ENCODE results near the gene KCTD4.

DNA sequence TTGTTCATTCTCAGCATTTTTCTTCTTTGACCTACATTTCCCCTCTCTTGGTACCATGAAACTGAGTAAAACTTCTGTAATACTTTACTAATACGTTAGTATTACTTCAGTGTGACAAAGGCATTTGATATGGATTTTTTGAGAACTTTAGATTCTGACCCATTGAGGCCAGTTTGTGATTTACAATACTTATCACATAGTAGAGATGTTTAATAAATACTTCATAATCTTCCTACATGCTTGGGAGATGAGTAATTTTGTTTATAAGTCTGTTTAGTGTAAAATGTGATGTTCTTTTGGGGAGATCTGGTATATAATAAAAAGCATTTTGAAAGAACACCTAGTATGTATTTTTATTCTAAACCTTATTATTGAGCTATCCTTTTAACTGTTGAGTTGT, 50.9 kb downstream of the KCTD4 start:
- TF ChIP-seq, protein P1, sequence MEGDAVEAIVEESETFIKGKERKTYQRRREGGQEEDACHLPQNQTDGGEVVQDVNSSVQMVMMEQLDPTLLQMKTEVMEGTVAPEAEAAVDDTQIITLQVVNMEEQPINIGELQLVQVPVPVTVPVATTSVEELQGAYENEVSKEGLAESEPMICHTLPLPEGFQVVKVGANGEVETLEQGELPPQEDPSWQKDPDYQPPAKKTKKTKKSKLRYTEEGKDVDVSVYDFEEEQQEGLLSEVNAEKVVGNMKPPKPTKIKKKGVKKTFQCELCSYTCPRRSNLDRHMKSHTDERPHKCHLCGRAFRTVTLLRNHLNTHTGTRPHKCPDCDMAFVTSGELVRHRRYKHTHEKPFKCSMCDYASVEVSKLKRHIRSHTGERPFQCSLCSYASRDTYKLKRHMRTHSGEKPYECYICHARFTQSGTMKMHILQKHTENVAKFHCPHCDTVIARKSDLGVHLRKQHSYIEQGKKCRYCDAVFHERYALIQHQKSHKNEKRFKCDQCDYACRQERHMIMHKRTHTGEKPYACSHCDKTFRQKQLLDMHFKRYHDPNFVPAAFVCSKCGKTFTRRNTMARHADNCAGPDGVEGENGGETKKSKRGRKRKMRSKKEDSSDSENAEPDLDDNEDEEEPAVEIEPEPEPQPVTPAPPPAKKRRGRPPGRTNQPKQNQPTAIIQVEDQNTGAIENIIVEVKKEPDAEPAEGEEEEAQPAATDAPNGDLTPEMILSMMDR (IDR thresholded peaks at IDR 0.05; ENCODE audit: poor library complexity, severe bottlenecking): no peak
- TF ChIP-seq POLR2AphosphoS5 (IDR thresholded peaks at IDR 0.05) (no peak), EZH2 (IDR thresholded peaks at IDR 0.05; ENCODE audit: borderline replicate concordance, insufficient read depth, low read length, poor library complexity, severe bottlenecking) (no peak), MXI1 (conservative IDR thresholded peaks at IDR 0.05; ENCODE audit: poor library complexity, severe bottlenecking) (no peak)
- TF ChIP-seq, protein P2, sequence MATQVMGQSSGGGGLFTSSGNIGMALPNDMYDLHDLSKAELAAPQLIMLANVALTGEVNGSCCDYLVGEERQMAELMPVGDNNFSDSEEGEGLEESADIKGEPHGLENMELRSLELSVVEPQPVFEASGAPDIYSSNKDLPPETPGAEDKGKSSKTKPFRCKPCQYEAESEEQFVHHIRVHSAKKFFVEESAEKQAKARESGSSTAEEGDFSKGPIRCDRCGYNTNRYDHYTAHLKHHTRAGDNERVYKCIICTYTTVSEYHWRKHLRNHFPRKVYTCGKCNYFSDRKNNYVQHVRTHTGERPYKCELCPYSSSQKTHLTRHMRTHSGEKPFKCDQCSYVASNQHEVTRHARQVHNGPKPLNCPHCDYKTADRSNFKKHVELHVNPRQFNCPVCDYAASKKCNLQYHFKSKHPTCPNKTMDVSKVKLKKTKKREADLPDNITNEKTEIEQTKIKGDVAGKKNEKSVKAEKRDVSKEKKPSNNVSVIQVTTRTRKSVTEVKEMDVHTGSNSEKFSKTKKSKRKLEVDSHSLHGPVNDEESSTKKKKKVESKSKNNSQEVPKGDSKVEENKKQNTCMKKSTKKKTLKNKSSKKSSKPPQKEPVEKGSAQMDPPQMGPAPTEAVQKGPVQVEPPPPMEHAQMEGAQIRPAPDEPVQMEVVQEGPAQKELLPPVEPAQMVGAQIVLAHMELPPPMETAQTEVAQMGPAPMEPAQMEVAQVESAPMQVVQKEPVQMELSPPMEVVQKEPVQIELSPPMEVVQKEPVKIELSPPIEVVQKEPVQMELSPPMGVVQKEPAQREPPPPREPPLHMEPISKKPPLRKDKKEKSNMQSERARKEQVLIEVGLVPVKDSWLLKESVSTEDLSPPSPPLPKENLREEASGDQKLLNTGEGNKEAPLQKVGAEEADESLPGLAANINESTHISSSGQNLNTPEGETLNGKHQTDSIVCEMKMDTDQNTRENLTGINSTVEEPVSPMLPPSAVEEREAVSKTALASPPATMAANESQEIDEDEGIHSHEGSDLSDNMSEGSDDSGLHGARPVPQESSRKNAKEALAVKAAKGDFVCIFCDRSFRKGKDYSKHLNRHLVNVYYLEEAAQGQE (IDR thresholded peaks at IDR 0.05; ENCODE audit: borderline replicate concordance): no peak
